Superior temporal gyrus (tissue), 1 donor: ENCODE measurements around the gene METAP1.
"Not testable (repeated sequence)": the region's sequence is repeated elsewhere in the genome, so short reads cannot be mapped to it uniquely, and the experiment has no call there.

Experiments used
- DNase-seq: peaks from one replicate; pipeline ENCODE4 v3.0.0-alpha.2; 2016; ENCODE audit errors: extremely low spot score

METAP1 gene

DNA sequence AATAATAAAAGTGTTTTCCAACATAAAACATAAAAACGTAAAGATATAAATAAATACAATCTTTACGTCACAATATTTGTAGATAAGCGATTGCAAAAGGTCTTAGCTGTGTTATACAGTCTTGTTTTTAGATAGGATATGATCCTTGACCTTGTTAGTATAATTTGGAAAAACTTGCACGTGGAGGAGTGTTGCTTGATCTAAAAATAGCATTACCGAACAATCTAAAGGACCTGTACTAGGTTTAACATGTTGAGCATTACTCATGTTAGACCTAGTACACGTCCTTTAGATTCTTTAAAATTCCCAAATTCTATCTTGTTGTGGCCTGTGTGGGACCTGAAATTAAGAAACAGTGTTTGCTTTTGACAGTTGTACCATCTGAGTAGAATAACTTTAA lies 1.6 kb downstream of the METAP1 start:
- DNase-seq = no peak

DNA sequence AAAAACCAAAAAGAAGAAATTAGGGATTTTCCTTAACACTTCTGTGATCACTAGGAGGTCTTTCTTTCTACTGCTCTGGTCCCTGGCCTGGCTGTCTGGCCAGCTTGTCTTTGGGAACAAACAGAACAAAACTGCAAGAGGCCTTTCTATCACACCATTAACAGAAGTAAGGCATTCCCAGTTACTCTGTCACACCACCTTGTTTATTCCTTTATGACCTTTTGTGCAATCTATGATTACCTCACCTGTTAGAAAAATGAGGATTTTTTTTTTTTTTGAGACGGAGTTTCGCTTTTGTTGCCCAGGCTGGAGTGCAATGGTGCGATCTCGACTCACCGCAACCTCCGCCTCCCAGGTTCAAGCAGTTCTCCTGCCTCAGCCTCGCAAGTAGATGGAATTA lies 3.0 kb downstream of the METAP1 start:
- DNase-seq = no peak

DNA sequence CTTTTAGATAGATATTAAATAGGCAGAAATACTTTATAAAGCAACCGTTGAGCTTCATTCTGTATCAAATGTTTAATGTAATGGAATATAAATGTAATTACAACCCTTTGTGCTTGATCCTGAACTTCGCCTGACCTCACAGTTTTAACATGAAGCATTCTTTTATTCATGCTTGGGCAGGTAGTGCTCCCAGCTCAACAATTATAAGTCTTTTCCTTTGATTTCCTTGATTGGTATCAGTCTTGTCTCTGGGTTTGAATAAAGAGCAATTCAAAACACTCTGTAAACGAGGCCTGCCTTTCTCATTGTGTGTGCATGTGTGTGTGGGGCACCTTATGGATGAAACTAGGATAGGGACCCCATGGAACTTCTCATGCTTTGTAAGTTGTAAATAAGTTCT lies 6.8 kb downstream of the METAP1 start:
- no peak for DNase-seq

DNA sequence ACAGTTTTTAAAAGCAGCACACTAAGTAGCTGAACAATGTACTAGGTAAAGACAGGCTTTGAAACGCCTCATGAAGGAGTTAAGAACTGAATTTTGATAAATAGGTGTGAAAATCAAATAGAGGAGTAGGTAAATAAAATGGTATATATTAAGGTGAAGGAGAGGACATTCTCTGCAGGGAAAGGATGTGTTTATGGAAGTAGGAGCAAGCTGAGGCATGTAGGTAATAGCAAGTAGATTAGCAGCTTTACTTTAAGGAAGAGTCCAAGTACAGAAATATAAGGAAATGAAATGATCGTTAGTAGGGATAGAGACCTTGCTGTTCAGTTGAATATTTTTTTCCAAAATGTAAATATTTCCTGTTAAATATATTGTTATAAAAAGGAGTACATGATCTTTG lies 12.5 kb downstream of the METAP1 start:
- no peak for DNase-seq

DNA sequence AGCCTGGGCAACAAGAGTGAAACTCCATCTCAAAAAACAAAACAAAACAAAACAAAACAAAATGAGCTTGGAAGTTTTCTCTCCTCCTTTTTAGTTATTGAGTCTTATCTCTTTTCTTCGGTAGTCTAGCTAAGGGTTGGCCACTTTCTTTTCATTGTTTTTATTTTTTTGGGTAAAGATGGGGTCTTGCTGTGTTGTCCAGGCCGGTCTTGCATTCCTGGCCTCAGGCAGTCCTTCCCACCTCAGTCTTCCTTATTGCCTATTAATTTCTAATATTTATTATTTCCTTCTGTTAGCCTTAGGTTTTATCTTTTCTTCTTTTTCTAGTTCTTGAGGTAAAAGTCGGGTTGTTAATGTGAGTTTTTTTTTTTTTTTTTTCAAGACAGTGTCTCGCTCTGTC lies 16.4 kb downstream of the METAP1 start:
- DNase-seq = no peak

DNA sequence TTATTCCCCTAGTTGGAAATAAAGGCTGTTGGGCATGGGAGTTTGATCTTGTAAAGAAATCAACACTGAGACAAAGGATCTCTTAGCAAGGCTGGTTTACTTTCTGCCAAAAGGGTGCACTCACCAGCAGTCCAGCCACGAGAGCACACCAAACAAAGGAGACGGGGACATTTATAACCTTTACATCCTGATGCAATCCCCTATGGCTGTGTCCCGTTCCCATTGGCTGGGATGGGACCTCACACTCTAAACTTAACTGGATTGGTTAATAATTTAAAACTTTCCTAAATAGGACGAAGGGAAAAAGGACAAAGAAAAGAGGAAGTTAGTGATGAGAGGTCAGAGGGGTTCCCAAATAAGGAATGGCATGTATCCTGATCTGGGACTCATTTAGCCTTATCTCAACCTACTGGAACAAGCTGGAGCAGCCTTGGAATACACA lies 17.9 kb downstream of the METAP1 start:
- DNase-seq = no peak

DNA sequence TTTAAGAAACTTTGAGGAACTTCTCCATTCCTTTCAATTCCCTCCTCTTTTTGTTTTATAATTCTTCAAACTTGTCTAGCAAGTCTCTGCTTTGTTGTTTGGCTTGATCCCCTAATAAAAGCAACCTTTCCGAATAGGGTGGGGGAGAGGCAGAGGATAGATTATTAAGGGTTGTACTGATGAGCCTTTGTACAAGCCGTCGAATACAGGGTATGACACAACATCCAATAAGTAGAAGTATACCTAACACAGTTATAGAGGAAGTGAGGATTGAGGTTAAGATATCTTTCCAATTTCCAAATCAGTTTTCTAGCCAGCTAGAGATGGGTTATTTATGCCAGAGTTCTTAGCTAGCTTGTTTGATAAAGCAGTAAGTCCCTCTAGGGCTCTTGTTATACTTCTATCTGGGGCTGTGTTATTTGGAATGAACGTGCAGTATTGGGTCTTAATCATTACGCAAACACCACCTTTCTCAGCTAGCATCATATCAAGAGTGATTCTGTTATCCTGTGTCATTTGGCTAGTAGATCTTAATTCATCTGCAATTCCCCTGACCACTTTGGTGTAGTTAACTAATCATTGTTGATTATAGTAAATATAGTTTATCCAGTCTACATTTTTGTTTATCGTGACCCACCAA lies 18.5 kb downstream of the METAP1 start:
- no peak for DNase-seq

DNA sequence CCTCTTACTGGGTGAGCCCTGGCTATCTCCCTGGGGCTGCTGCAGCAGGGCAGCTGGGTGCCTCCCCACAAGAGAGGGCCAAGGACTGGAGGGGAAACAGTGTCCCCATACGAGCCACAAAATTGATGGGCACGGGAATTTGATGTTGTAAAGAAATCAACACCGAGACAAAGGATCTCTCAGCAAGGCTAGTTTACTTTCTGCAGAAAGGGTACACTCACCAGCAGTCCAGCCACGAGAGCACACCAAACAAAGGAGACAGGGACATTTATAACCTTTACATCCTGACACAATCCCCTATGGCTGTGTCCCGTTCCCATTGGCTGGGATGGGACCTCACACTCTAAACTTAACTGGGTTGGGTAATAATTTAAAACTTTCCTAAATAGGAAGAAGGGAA lies 25.9 kb downstream of the METAP1 start:
- no peak for DNase-seq

DNA sequence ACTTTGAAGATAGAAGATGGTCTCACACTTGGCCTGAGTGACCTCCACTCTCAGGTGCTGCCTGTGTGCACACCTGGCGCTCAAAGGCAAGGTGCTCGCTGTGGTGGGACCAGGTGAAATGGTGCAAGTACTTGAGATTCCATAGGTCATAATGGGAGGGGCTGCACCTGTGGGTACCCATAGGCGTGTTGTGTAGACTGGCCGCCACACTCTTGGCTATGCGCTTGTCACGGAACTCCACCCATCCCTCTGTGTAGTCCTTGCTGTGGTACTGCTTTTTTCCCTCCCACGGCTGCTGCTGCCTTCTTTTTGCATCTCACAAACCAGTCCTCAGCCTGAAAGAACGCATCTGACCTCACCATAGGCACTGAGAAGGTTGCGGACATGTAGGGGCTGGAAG lies 27.0 kb downstream of the METAP1 start:
- no peak for DNase-seq

DNA sequence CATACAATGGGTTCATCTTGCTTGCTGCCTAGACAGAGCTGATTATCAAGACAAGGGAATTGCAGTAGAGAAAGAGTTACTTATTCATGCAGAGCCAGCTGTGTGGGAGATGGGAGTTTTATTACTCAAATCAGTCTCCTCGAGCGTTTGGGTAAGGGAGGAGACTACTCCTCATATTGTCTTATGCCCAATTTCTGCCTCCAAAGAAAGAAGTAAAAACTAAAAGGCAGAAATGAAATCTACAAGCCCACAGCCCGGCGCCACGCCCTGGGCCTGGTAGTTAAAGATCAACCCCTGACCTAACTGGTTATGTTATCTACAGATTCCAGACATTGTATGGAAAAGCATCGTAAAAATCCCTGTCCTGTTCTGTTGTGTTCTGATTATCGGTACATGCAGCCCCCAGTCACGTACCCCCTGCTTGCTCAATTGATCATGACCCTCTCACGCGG lies 28.3 kb downstream of the METAP1 start:
- DNase-seq = not testable (repeated sequence)

DNA sequence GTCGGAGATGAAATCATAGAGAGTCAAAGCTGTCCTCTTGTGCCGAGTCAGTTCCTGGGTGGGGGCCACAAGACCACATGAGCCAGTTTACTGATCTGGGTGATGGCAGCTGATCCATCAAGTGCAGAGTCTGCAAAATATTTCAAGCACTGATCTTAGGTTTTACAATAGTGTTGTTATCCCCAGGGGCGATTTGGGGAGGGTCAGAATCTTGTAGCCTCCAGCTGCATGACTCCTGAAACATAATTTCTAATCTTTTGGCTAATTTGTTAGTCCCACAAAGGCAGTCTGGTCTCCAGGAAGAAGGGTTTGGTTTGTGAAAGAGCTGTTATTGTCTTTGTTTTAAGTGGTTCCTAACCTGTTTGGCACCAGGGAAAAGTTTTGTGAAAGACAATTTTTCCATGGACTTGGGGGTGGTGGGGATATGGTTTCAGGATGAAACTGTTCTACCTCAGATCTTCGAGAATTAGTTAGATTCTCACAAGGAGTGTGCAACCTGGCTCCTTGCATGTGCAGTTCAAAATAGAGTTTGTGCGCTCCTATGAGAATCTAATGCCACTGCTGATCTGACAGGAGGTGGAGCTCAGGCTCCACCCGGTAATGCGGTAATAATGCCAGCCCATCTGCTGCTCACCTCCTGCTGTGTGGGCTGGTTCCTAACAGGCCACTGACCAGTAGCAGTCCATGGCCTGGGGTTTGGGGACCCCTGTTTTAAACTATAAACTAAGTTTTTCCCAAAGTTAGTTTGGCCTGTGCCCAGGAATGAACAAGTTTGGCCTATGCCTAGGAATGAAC lies 29.2 kb downstream of the METAP1 start:
- DNase-seq = no peak

DNA sequence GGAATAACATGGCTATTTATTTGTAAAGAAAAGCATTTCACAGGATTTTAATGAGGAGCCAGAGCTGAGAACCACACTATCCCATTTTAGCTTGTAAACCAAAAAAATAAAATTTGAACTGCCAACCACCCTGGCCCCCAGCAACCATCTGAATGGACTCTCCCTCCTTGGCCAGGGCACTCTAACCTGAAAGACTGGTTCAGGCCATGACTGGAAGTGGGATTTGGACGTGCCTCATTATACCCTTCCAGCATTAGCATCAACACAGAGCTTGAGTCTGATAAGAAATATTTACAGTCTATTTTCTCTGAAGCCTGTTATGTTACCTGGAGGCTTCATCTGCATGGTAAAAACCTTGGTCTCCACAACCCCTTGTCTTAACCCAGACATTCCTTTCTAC lies 30.0 kb downstream of the METAP1 start:
- DNase-seq = no peak

DNA sequence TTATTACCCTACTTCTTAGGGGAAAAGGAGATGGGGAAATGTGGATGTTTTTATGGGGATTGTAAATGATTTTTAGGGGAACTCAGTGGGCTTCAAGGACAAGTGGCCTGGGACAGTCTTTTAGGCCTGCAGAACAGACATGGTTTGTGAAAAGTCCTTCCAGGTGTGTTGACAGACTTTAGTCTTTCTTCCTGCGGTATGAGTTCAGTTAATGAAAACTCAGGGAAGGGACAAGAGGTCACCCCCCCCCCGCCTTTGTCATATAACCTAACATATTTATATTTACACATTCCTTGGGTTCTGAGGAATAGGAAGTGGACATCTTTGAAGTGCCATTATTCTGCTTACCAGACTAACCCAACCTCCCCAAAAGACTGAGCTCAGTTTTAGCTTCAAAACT lies 31.8 kb downstream of the METAP1 start:
- DNase-seq = no peak

DNA sequence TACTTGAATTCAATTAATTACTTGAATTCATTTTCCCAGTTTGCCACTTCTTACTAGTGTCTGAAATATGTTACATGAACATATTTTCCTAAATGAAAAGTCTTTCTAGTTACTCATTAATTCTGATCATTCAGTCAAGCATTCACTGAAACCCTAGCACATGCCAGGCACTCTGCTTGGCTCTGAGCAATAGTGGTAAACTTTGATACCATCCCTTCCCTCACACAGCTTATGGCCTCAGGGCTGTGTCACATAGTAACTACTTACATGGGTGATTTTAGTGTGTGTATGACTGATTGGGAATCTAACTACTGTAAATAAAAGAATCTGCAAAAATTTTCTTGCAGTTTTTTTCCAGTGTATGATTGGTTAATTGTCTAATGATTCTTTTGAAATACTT lies 32.7 kb downstream of the METAP1 start:
- DNase-seq = no peak

DNA sequence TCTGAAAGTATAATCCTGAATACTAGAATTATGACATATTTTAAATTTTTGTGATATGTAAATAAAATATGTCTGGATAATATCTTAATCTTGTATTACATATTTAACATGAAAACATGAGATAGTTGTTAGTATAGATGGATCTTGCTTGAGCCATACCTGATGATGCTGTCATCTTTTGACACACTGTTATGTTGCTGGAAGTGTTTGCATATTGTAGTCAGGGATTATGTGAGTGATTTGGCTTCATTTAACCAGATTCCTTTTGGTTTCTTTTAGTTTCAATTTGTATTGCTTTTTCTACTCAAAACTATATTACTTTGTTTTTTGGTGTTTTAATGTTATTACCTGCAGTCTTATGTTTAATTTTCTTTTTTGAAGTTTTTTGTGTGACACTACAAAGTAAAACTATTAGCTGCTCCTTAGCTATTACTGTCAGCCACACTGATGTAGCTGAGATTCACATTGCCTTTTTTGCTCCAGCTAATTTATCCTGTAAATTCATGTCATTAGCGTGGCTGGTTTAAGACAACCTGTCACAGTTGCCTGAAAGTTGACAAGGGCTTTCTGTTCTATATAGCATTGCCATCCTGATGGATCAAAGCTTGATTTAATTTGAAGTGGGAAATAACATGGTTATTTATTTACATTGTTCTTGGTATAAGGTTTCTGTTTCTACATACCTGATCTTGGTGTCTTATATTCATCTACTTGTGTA lies 33.7 kb downstream of the METAP1 start:
- no peak for DNase-seq

DNA sequence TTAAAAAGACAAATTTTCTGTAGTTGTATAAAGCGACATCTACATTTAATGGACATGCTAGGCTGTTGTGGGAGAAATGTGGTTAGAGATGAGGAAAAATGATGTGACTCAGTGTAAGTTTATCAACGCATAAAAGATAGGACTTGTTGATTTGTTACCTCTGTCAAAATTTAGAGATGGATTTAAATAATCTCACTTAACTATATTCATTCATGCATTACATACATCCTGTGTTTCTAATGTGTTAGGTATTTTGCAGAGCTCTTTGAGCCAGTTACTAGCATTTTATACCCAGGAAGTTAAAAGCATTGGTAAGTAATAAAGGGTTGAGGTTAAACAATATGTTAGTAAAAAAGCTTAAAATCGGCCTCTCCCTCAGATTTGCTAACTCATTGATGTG lies 34.3 kb downstream of the METAP1 start:
- no peak for DNase-seq

DNA sequence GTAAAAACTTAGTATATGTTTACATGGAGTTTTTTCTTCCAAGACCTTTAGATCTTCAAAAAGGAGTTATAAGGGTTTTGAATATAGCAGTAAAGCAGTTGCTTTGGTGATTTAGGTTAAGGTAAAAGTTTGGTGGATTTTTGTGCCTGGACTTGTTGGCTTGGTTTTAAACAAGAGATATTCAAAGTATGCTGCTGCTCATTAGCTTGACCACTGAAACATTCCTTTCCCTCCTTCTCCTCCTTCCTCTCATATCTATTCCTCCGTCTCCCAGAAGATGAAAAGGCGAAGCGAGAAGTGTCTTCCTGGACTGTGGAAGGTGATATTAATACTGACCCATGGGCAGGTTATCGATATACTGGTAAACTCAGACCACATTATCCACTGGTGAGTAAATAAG lies 38.4 kb downstream of the METAP1 start:
- DNase-seq = no peak

DNA sequence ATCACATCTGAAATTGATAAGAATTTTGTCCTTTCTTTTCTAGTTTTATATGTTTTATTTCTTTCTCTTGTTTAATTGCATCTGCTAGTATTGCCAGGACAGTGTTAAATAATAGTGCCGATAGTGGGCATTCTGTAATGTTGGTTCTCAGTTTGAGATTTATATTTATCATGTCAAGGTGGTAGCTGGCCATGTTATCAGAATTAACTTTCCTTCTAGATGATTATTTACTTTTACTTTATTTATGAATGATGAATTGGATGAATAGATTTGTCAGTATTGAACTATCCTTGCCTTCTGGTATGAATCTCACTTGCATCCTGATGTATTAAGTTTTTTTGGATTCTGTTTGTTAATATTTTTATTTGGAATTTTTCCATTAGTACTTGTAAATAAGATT lies 42.7 kb downstream of the METAP1 start:
- DNase-seq = no peak

DNA sequence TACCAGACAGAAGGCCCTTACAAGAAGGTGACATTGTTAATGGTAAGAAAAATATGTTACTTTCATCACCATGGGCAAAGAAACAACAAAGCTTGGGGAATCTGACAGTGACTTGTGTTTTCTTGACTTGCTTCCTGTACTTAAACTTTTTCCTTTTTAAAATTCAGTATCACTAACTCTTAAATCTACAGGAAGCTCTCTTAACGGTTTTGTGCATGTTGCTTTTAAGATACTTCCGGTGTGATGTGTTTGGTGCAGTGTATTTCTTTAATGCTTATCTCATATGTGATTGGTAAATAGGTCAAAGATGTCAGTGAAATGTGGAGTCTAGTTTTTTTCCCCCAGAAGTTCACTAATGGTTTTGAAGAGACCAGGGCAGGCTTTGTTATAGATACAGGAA lies 47.8 kb downstream of the METAP1 start:
- no peak for DNase-seq

DNA sequence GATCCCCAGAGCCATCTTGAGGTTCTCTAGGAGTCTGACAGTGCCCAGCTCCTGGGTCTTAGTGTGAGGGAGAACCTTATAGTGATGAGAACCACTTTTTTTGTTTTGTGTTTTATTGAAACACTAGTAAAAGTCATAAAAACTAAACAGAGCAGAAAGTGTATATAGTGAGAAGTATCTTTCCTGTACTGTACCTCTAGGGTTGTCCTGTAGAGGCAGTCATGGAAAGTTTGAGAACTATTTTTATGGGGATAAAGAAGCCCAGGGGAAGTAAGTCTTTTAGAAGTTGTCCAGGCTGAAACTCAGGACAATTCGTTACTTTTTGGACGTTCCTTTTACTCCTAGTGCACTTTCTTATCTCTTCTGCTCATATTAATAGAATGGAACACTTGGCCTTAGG lies 52.2 kb downstream of the METAP1 start:
- no peak for DNase-seq

DNA sequence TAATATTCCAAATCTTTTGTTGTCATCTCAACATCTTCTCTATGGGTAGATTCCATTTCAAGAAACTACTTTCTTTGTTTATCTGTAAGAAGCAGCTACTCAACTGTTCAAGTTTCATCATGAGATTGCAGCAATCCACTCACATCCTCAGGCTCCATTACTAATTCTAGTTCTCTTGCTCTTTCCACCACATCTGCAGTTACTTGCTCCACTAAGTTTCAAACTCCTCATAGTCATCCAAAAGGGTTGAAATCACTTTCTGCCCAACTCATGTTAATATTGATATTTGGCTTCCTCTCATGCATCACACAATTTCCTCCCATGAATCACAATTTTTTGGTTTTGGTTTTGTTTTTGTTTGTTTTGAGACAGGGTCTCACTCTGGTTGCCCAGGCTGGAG lies 57.4 kb downstream of the METAP1 start:
- DNase-seq = no peak

DNA sequence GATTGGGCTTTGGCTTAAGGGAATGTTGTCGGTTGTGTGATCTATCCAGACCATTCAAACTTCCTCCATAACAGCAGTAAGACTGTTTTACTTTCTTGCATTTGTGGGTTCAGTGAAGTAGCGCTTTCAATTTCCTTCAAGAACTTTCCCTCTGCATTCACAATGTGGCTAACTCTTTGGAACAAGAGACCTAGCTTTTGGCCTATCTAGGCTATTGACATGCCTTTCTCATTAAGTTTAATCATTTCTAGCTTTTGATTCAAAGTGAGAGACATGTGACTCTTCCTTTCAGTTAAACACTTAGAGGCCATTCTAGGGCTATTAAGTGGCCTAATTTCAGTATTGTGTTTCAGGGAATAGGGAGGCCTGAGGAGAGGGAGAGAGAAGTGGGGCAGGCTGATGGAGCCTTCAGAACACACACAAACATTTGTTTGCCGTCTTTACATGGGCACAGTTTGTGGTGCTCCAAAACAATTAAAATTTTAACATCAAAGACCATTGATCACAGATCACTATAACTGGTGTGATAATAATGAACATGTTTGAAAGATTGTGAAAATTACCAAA lies 59.0 kb downstream of the METAP1 start:
- DNase-seq = no peak

DNA sequence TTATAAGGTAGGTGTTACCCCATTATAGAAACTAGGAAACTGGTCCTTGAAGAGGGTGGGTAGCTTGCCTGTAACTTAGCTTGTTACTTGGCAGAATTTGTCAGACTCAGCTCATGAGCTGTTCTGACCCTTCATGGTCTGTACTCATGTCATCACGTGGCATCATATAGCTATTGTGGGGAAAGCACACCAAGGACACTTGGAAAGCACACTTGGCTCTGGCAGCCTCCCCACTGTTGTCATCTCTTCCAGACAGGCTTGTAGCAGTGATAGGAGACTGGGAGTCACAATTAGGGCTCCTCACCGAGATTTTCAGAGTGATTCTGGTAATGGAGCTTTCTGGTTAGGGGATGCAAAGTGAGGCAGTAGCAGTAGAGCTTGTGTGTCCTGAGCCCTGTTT lies 62.7 kb downstream of the METAP1 start:
- DNase-seq = no peak
